Stimulated activated CD4-positive, alpha-beta T cell treated with anti-CD3 and anti-CD28 coated beads, Interleukin-4, amount 100 ng/mL, for 48 hours (primary cell): ENCODE results near the gene BEND3.

Experiments used
- DNase-seq, 2 donors: peaks; one replicate each; pipeline ENCODE4 v3.0.0-alpha.2; 2020; ENCODE audit warnings: low read depth in 2 of 2

Gene BEND3

GRCh38 chr6:107083047-107083768 lies 32.1 kb downstream of the BEND3 start:
- DNase-seq: no peak

- no peak for DNase-seq
Observed at GRCh38 chr6:107082045-107082444, 33.3 kb downstream of the BEND3 start.

- no peak for DNase-seq
Observed at GRCh38 chr6:107080036-107080435, 35.3 kb downstream of the BEND3 start.

- no peak for DNase-seq
Observed at GRCh38 chr6:107079429-107079828, 35.9 kb downstream of the BEND3 start.

- DNase-seq: no peak
Observed at GRCh38 chr6:107077710-107078109, 37.6 kb downstream of the BEND3 start.

GRCh38 chr6:107075951-107076381 lies 39.3 kb downstream of the BEND3 start:
- no peak for DNase-seq

GRCh38 chr6:107070686-107071085 lies 44.6 kb downstream of the BEND3 start:
- DNase-seq: no peak

GRCh38 chr6:107069631-107070548 lies 45.4 kb downstream of the BEND3 start:
- no peak for DNase-seq

GRCh38 chr6:107068691-107069630 lies 46.4 kb downstream of the BEND3 start:
- no peak for DNase-seq

- peak in 1 of 2 donors; percentile 18 for DNase-seq
Observed at GRCh38 chr6:107066697-107067659, 48.3 kb downstream of the BEND3 start.

- peak; percentile 6 to 21 for DNase-seq
Observed at GRCh38 chr6:107064579-107065065, 50.7 kb downstream of the BEND3 start.

- no peak for DNase-seq
Observed at GRCh38 chr6:107062691-107063090, 52.6 kb downstream of the BEND3 start.

- DNase-seq: no peak
Observed at GRCh38 chr6:107061125-107062020, 53.9 kb downstream of the BEND3 start.

- no peak for DNase-seq
Observed at GRCh38 chr6:107060704-107061103, 54.6 kb downstream of the BEND3 start.

GRCh38 chr6:107059606-107060005 lies 55.7 kb downstream of the BEND3 start:
- DNase-seq: no peak

- no peak for DNase-seq
Observed at GRCh38 chr6:107057679-107058078, 57.6 kb downstream of the BEND3 start.

GRCh38 chr6:107056796-107057195 lies 58.5 kb downstream of the BEND3 start:
- no peak for DNase-seq

GRCh38 chr6:107047807-107048206 lies 67.5 kb downstream of the BEND3 start:
- no peak for DNase-seq
